SK-N-SH treated with all-trans-retinoic acid at 6 μM for 48 hours (cell line): Measurements from ENCODE around the gene IER3.

Source experiments
- ATAC-seq: fragments of 200-7000 bp; cut with Tn5 transposase; 3 replicates; pipeline ENCODE4 v1.9.1; 2020; ENCODE audit warnings: mild to moderate bottlenecking, moderate library complexity
- ARNTL ChIP-seq: fragments of 450-650 bp; formaldehyde crosslinking; IDR thresholded peaks from 2 replicates; pipeline ENCODE4 v1.5.0; 2020; ENCODE audit warnings: low read depth, mild to moderate bottlenecking, moderate library complexity, borderline replicate concordance
- BACH2 ChIP-seq: fragments of 250-450 bp; sonication (Bioruptor Pico); IDR thresholded peaks from 2 replicates; pipeline ENCODE4 v1.9.0; 2021; ENCODE audit warnings: mild to moderate bottlenecking, borderline replicate concordance
- CSDC2 ChIP-seq: fragments of 250-450 bp; sonication (Bioruptor Pico); IDR thresholded peaks from 2 replicates; pipeline ENCODE4 v1.5.0; 2020; ENCODE audit warnings: mild to moderate bottlenecking, moderate library complexity
- ESRRG ChIP-seq: fragments of 250-450 bp; sonication (Bioruptor Pico); IDR thresholded peaks from 2 replicates; pipeline ENCODE4 v1.6.1; 2021; ENCODE audit warnings: mild to moderate bottlenecking
- GLIS3 ChIP-seq: fragments of 250-450 bp; sonication (Bioruptor Pico); IDR thresholded peaks from 2 replicates; pipeline ENCODE4 v1.5.0; 2020; ENCODE audit warnings: mild to moderate bottlenecking, moderate library complexity
- ISL1 ChIP-seq: fragments of 250-450 bp; sonication (Bioruptor Pico); IDR thresholded peaks from 2 replicates; pipeline ENCODE4 v2.1.2; 2022; ENCODE audit warnings: mild to moderate bottlenecking, moderate library complexity
- OSR1 ChIP-seq: fragments of 250-450 bp; sonication (Bioruptor Pico); IDR thresholded peaks from 2 replicates; pipeline ENCODE4 v1.8.0; 2022; ENCODE audit warnings: moderate library complexity, mild to moderate bottlenecking, inconsistent platforms
- PPARA ChIP-seq: fragments of 250-450 bp; sonication (Bioruptor Pico); IDR thresholded peaks from 2 replicates; pipeline ENCODE4 v1.5.0; 2020; ENCODE audit warnings: mild to moderate bottlenecking, borderline replicate concordance
- SNAI2 ChIP-seq: fragments of 250-450 bp; sonication (Bioruptor Pico); IDR thresholded peaks from 2 replicates; pipeline ENCODE4 v1.5.0; 2020; ENCODE audit warnings: mild to moderate bottlenecking, moderate library complexity
- TCF4 ChIP-seq: fragments of 250-450 bp; sonication (Bioruptor Pico); IDR thresholded peaks from 2 replicates; pipeline ENCODE4 v1.8.0; 2021; ENCODE audit warnings: mild to moderate bottlenecking, moderate library complexity, borderline replicate concordance
- ZC3H10 ChIP-seq: fragments of 250-450 bp; sonication (Bioruptor Pico); IDR thresholded peaks from 2 replicates; pipeline ENCODE4 v1.5.1; 2021; ENCODE audit warnings: mild to moderate bottlenecking, moderate library complexity
- ZFP3 ChIP-seq: fragments of 250-450 bp; sonication (Bioruptor Pico); IDR thresholded peaks from 2 replicates; pipeline ENCODE4 v1.5.0; 2020; ENCODE audit warnings: mild to moderate bottlenecking, moderate library complexity
- ZFP30 ChIP-seq: fragments of 450-650 bp; formaldehyde crosslinking; IDR thresholded peaks from 2 replicates; pipeline ENCODE4 v1.5.0; 2022; ENCODE audit warnings: mild to moderate bottlenecking, moderate library complexity
- ZNF70 ChIP-seq: fragments of 450-650 bp; formaldehyde crosslinking; IDR thresholded peaks from 2 replicates; pipeline ENCODE4 v1.5.0; 2020; ENCODE audit warnings: mild to moderate bottlenecking, moderate library complexity
- ZNF8 ChIP-seq: fragments of 450-650 bp; formaldehyde crosslinking; IDR thresholded peaks from 2 replicates; pipeline ENCODE4 v1.5.0; 2020; ENCODE audit warnings: mild to moderate bottlenecking, moderate library complexity
- TF ChIP-seq, protein P1 (sequence below): fragments of 250-450 bp; sonication (Bioruptor Pico); IDR thresholded peaks from 2 replicates; pipeline ENCODE4 v1.8.0; 2020; ENCODE audit warnings: mild to moderate bottlenecking, moderate library complexity, borderline replicate concordance
- TF ChIP-seq, protein P2 (sequence below): fragments of 250-450 bp; sonication (Bioruptor Pico); IDR thresholded peaks from 2 replicates; pipeline ENCODE4 v1.5.1; 2021; ENCODE audit warnings: mild to moderate bottlenecking, moderate library complexity
- TF ChIP-seq, protein P3 (sequence below): fragments of 250-450 bp; sonication (Bioruptor Pico); IDR thresholded peaks from 2 replicates; pipeline ENCODE4 v1.8.0; 2021; ENCODE audit warnings: low read depth, mild to moderate bottlenecking, moderate library complexity, borderline replicate concordance
- TF ChIP-seq, protein P4 (sequence below): fragments of 250-450 bp; sonication (Bioruptor Pico); IDR thresholded peaks from 2 replicates; pipeline ENCODE4 v1.5.0; 2020; ENCODE audit warnings: mild to moderate bottlenecking, moderate library complexity
- TF ChIP-seq, protein P5 (sequence below): fragments of 250-450 bp; sonication (Bioruptor Pico); IDR thresholded peaks from 2 replicates; pipeline ENCODE4 v1.5.1; 2020; ENCODE audit warnings: low read depth, mild to moderate bottlenecking, moderate library complexity

Gene IER3

DNA sequence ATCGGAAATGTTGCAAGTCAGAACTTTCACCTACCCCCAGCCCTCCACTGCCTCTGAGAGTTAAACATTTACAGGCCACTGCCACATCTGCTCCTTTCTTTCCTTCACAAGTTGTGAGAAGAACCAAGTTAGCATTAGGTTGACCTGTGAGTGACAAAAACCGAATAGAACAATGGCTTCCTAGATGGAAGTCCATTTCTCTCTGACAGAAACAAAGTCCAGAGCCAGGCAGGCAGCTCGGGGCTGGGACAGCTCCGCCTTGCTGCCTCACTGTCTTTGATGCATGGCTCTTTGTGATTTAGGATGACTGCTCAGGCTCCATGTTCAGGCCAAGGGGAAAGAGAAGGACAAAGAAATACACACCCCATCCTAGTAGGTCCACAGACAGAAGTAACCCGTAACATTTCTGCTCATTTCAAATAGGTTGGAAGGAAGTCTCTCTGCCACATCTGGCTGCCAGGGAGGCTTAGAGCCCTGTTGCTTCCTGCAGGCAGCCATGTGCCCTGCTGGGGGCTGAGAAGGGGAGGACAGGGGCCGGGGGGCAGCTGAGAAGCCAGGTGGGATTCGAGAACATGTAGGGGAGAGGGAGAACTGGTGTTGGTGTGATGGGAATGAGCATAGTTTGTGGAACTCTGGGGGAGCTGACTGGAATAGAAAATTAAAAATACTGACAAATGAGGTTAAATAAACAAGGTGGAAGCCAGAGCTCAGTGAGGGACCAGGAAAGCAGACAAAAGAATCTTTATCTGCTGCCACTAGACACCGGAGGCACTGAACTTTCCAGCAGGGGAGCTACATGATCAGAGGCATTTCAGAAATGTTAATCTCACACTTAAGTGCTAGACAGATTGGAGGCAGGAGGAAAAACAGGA is 19.5 kb upstream of the IER3 start:
- peak; percentile 47 for ATAC-seq
- TF ChIP-seq SNAI2 (CRISPR knock-in tag), result peak; percentile 68; the same call in 1 of the 2 replicates
- TF ChIP-seq ZFP3, result peak; percentile 34; the same call in 1 of the 2 replicates
- TF ChIP-seq ISL1 (CRISPR knock-in tag), result peak; percentile 60
- no peak for TF ChIP-seq PPARA (CRISPR knock-in tag)

DNA sequence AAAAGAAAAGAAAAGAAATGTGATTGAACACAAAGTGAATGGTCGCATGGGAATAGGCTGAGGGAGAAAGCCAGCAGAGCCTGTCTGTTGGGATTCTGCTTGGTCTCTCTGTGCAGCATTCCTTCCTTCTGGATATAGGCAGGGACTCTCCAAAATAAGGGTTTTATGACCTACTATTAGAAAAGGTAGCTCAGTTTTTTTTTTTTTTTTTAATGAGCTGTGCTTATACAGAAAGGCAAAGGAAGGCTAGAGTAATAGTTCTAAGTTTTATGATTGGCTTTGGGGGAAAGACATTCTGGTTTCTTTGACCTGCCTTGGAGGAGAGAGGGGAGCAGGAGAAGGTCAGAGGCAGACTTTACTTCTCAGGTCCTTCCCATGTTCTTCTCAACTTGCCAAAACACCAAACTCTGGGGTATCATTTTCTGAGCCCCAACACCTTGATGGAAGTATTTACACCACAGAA is 18.8 kb upstream of the IER3 start:
- ATAC-seq, result no peak

DNA sequence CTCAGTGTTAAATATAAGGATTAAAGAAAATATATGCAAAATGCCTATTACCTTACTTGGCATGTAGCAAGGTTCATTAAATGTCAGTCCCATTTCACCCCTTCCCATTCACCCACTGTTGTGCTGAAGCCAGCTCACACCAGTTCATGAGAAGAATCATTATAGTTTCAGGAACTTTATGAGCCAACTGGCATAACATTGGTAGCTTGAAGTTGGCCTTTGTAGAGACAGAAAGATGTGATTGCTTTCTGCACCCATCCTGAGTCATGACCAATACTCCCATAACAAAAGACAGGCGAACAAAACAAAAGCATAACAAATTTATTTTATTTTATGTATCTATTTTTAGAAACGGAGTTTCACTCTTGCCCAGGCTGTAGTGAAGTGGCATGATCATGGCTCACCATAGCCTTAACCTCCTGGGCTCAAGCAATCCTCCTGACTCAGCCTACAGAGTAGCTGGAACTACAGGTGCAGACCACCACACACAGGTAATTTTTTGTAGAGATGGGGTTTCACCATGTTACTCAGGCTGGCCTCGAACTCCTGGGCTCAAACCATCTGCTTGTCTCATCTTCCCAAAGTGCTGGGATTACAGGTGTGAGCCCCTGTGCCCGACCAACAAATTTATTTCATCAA is 17.6 kb upstream of the IER3 start:
- no peak for ATAC-seq

More for the DNA sequence above, 18.8 kb upstream of the IER3 start:
- no peak for TF ChIP-seq GLIS3 (CRISPR knock-in tag)
- TF ChIP-seq, protein P1, sequence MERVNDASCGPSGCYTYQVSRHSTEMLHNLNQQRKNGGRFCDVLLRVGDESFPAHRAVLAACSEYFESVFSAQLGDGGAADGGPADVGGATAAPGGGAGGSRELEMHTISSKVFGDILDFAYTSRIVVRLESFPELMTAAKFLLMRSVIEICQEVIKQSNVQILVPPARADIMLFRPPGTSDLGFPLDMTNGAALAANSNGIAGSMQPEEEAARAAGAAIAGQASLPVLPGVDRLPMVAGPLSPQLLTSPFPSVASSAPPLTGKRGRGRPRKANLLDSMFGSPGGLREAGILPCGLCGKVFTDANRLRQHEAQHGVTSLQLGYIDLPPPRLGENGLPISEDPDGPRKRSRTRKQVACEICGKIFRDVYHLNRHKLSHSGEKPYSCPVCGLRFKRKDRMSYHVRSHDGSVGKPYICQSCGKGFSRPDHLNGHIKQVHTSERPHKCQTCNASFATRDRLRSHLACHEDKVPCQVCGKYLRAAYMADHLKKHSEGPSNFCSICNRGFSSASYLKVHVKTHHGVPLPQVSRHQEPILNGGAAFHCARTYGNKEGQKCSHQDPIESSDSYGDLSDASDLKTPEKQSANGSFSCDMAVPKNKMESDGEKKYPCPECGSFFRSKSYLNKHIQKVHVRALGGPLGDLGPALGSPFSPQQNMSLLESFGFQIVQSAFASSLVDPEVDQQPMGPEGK (CRISPR knock-in tag), result no peak
- TF ChIP-seq TCF4, result no peak
- TF ChIP-seq CSDC2 (CRISPR knock-in tag), result no peak

More for the DNA sequence above, 17.6 kb upstream of the IER3 start:
- no peak for TF ChIP-seq ZFP3
- no peak for TF ChIP-seq ARNTL
- TF ChIP-seq ZNF70 (CRISPR knock-in tag), result no peak
- TF ChIP-seq ISL1 (CRISPR knock-in tag), result no peak
- TF ChIP-seq, protein P1 (CRISPR knock-in tag), result no peak
- TF ChIP-seq, protein P2, sequence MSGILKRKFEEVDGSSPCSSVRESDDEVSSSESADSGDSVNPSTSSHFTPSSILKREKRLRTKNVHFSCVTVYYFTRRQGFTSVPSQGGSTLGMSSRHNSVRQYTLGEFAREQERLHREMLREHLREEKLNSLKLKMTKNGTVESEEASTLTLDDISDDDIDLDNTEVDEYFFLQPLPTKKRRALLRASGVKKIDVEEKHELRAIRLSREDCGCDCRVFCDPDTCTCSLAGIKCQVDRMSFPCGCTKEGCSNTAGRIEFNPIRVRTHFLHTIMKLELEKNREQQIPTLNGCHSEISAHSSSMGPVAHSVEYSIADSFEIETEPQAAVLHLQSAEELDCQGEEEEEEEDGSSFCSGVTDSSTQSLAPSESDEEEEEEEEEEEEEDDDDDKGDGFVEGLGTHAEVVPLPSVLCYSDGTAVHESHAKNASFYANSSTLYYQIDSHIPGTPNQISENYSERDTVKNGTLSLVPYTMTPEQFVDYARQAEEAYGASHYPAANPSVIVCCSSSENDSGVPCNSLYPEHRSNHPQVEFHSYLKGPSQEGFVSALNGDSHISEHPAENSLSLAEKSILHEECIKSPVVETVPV (CRISPR knock-in tag), result no peak
- no peak for TF ChIP-seq ZFP30 (CRISPR knock-in tag)
- no peak for TF ChIP-seq PPARA (CRISPR knock-in tag)
- no peak for TF ChIP-seq ZNF8 (CRISPR knock-in tag)
- no peak for TF ChIP-seq ESRRG (CRISPR knock-in tag)
- no peak for TF ChIP-seq BACH2 (CRISPR knock-in tag)
- TF ChIP-seq, protein P3, sequence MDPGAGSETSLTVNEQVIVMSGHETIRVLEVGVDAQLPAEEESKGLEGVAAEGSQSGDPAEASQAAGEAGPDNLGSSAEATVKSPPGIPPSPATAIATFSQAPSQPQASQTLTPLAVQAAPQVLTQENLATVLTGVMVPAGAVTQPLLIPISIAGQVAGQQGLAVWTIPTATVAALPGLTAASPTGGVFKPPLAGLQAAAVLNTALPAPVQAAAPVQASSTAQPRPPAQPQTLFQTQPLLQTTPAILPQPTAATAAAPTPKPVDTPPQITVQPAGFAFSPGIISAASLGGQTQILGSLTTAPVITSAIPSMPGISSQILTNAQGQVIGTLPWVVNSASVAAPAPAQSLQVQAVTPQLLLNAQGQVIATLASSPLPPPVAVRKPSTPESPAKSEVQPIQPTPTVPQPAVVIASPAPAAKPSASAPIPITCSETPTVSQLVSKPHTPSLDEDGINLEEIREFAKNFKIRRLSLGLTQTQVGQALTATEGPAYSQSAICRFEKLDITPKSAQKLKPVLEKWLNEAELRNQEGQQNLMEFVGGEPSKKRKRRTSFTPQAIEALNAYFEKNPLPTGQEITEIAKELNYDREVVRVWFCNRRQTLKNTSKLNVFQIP (CRISPR knock-in tag), result no peak
- TF ChIP-seq GLIS3 (CRISPR knock-in tag), result no peak
- no peak for TF ChIP-seq TCF4
- TF ChIP-seq SNAI2 (CRISPR knock-in tag), result no peak
- TF ChIP-seq, protein P4, sequence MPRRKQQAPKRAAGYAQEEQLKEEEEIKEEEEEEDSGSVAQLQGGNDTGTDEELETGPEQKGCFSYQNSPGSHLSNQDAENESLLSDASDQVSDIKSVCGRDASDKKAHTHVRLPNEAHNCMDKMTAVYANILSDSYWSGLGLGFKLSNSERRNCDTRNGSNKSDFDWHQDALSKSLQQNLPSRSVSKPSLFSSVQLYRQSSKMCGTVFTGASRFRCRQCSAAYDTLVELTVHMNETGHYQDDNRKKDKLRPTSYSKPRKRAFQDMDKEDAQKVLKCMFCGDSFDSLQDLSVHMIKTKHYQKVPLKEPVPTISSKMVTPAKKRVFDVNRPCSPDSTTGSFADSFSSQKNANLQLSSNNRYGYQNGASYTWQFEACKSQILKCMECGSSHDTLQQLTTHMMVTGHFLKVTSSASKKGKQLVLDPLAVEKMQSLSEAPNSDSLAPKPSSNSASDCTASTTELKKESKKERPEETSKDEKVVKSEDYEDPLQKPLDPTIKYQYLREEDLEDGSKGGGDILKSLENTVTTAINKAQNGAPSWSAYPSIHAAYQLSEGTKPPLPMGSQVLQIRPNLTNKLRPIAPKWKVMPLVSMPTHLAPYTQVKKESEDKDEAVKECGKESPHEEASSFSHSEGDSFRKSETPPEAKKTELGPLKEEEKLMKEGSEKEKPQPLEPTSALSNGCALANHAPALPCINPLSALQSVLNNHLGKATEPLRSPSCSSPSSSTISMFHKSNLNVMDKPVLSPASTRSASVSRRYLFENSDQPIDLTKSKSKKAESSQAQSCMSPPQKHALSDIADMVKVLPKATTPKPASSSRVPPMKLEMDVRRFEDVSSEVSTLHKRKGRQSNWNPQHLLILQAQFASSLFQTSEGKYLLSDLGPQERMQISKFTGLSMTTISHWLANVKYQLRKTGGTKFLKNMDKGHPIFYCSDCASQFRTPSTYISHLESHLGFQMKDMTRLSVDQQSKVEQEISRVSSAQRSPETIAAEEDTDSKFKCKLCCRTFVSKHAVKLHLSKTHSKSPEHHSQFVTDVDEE (CRISPR knock-in tag), result no peak
- TF ChIP-seq, protein P5, sequence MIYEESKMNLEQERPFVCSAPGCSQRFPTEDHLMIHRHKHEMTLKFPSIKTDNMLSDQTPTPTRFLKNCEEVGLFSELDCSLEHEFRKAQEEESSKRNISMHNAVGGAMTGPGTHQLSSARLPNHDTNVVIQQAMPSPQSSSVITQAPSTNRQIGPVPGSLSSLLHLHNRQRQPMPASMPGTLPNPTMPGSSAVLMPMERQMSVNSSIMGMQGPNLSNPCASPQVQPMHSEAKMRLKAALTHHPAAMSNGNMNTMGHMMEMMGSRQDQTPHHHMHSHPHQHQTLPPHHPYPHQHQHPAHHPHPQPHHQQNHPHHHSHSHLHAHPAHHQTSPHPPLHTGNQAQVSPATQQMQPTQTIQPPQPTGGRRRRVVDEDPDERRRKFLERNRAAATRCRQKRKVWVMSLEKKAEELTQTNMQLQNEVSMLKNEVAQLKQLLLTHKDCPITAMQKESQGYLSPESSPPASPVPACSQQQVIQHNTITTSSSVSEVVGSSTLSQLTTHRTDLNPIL, result no peak
- TF ChIP-seq OSR1 (CRISPR knock-in tag), result no peak
- no peak for TF ChIP-seq ZC3H10 (CRISPR knock-in tag)
- no peak for TF ChIP-seq CSDC2 (CRISPR knock-in tag)
